ENCODE measurements around the gene THBS1.

The THBS1 gene

DNA sequence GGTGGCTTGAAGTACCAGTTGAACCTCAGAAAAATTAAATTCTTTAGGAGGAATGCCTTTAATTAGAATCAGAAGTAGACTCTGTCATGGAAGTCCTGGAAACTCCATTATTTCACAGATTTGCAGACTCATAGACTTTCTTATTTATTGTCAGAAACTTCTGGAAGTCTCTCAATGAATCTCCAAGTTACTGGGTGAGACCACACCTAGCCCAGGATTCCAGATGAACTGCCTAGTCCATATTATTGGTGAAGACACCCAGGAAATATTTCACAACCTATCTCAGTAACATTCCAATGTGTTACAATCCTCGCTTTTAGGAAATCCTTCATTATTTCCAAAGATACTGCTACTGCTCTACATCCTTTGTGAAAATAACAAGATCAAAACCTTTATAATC lies 6.5 kb upstream of the THBS1 start:
- DNase-seq (ENCODE audit: low spot score) = no peak

DNA sequence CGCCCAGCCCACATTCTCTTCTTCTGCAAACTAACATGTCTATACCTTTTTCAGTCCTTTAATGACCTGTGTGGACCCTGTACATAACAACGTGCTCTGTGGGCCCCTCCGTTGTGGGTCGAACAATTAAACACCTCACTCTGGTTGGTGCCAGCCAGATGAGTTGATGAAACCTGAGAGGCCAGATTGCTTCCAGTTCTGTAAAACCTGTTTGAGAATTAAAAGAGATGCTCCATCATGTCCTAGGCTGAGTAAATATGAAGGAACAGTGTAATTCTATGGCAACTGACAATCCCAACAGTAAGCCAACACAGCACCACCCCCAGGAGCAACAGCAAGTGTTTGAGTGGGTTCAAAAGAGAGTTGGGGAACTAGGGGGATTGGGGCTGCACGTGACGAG lies 5.7 kb upstream of the THBS1 start:
- DNase-seq (ENCODE audit: low spot score) = no peak

DNA sequence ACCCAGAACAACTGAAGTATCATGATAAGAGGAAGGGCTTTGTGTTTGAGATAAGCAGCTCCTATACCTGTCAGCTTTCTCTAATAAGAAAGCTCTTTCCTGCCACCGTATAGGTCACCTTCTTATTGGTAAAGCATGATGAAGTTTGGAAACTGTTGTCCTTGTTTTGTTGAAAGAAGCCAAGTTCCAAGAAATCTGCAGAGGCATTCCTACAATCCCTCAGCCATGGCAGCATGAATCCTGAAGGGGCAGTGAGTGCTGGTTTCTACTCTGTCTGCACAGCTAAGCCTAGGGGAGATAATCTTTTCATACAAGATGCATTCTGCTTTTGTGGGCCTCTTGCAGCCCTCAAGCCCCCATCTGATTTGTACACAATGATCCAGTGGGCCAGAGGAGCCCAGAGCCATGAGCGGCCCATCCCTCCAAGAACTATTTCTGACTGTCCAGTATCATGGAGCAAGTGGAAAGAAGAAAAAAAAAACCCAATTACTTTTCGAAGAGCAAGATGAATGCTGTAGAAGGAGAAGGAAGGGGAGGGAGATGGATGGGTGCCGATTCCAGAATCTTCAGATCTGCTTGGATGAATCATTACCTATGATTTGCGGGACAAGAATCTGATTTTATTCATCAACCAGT lies 1.9 kb upstream of the THBS1 start:
- DNase-seq (ENCODE audit: low spot score) = peak; percentile 45

DNA sequence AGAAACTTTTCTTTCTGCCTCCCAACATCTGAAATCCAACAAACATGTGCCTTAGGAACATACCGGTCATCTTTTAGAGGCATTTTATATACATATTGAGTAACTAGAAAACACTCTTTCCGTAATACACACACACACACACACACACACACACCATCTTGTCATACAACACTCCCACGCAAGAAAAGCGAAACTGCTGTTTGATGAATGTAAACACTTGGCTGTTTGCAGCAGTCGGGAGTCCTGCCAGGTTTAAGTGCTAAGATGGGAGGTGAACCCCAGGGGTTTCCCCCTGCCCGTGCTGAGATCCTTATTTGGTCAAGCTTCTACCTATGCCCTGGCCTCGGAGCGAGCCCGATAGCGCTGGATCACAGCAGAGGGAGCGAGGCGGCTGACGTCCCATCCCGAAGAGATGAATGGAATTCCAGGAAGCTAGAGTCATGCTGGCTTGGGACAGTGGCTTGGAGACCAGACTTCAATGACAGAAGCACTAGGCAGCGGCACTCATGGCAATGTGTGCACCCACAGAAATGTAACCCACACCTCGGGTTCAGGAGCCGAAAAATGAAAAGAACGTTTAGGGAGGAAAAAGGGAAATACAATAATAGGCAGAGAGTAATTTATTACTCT lies 1.3 kb upstream of the THBS1 start:
- DNase-seq (ENCODE audit: low spot score) = peak; percentile 81

DNA sequence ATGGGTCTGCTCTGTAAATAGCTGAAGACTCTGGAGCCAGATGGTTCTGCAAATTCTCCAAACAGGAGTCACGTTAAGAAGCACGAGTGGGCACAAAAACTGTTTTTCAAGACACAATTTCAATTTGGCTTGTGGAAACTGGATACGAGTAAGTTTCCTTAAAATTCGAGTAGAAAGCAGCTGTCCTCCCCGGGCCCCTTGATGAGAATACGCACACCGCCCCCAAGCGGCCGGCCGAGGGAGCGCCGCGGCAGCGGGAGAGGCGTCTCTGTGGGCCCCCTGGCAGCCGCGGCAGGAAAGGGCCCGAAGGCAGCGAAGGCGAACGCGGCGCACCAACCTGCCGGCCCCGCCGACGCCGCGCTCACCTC lies 778 bp upstream of the THBS1 start:
- peak; percentile 74 for DNase-seq (ENCODE audit: low spot score)

DNA sequence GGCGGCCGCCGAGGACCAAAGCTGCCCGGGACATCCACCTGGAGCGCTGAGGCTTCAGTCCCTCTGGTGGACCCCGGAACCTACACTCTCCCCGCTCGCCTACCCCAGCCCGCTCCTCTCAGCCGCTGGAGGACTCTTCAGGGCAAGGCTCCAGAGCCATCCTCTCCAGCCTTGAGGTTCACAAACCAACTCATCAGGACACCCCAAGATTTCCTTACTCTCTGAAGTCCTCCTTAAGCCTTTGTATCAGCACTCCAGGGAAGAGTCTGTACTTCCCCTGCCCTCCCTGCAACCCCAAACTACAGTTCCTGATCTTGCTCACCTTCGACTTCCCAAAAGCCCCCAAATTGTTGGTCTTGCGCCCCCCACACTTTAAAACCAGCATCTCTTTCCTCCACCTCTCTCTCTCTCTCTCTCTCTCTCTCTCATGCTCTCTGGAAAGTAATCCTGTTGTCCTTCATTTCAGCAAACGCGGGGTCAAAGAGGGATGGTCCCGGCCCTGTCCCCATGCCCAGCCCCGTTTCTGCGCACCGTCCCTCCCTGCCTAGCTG lies 438 bp downstream of the THBS1 start:
- no peak for DNase-seq (ENCODE audit: low spot score)

DNA sequence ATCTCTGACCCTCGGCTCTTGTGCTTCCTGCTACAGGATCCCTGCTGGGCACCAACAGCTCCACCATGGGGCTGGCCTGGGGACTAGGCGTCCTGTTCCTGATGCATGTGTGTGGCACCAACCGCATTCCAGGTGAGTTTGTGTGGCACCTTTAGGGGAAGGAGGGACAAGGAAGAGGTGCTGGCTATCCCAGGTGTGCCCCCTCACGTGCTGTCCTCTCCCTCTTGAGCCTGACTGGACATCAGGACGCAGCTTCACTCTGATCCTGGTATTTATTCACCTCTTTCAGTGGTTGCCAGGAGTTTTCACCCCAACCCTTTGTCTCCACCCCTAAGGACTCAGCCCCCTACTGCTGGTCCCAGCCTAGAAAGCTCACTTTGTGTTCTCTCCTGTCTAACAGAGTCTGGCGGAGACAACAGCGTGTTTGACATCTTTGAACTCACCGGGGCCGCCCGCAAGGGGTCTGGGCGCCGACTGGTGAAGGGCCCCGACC lies 960 bp downstream of the THBS1 start:
- no peak for DNase-seq (ENCODE audit: low spot score)

DNA sequence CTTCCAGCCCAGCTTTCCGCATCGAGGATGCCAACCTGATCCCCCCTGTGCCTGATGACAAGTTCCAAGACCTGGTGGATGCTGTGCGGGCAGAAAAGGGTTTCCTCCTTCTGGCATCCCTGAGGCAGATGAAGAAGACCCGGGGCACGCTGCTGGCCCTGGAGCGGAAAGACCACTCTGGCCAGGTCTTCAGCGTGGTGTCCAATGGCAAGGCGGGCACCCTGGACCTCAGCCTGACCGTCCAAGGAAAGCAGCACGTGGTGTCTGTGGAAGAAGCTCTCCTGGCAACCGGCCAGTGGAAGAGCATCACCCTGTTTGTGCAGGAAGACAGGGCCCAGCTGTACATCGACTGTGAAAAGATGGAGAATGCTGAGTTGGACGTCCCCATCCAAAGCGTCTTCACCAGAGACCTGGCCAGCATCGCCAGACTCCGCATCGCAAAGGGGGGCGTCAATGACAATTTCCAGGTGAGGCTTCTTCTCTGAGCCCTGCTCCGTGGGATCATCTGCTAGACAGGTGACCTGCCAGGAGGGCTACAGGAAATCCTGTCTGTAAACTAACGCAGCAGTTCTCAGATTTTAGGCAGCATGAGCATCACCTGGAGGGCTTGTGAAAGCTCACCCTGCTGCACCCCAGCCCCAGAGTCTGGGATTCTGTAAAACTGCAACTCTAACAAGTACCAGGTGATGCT lies 1.6 kb downstream of the THBS1 start:
- DNase-seq (ENCODE audit: low spot score) = no peak

DNA sequence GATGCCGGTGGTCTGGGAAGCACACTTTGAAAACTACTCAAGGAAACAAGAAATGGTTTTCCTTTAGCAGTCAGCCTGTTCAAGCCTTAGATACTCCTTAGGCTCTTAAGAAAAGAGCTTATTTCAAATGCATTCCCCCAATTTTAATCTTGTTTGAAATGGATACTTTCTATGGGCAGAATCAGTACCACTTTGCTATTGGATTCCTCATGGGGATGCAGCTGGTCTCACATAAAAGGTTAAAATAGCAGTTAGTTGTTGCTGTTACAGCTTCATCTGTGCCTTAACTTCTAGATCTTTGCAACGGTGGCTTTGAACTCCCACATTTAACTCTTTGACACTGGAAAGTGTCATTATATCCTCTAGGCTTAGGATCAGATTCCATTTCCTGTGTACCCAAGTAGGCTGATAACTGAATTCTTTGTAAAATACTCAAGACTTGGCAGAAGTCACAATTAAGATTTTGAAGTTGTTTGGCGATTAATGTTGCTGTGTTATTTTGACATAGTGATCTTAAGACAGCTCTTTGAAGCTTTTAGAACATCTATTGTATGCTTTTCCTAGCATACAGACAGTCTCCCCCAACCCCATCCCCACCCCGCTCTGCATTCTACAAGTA lies 2.2 kb downstream of the THBS1 start:
- DNase-seq (ENCODE audit: low spot score) = no peak

DNA sequence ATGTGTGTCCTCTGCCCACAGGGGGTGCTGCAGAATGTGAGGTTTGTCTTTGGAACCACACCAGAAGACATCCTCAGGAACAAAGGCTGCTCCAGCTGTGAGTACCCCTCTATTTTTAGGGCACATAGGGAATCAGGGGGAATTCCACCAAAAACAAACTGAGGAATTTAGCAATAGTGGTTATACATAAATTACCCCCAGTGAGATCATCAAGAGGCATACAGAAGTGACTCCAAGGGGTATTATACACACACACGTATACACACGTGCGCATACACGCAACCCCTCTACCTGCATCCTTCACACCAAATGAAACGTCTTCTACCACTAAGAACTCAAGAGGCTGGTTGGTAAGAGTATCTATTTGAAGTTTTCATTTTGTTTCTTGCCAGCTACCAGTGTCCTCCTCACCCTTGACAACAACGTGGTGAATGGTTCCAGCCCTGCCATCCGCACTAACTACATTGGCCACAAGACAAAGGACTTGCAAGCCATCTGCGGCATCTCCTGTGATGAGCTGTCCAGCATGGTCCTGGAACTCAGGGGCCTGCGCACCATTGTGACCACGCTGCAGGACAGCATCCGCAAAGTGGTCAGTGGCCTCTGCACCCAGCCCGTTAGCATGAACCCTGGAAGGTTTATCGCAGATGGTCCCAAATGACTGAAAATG lies 2.9 kb downstream of the THBS1 start:
- DNase-seq (ENCODE audit: low spot score) = no peak

DNA sequence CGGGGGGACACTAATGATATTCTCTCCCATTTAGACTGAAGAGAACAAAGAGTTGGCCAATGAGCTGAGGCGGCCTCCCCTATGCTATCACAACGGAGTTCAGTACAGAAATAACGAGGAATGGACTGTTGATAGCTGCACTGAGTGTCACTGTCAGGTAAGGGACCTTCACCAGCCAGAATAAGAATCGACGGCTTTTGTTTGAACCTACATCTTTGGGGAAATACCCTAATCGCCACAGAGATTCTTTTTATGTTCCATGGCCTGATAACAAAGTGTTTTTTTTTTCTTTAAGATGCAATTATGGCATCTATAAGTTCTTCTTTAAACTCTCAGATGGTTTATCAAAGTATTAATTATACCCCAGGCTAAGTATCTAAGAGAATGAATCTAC lies 3.4 kb downstream of the THBS1 start:
- DNase-seq (ENCODE audit: low spot score) = no peak

DNA sequence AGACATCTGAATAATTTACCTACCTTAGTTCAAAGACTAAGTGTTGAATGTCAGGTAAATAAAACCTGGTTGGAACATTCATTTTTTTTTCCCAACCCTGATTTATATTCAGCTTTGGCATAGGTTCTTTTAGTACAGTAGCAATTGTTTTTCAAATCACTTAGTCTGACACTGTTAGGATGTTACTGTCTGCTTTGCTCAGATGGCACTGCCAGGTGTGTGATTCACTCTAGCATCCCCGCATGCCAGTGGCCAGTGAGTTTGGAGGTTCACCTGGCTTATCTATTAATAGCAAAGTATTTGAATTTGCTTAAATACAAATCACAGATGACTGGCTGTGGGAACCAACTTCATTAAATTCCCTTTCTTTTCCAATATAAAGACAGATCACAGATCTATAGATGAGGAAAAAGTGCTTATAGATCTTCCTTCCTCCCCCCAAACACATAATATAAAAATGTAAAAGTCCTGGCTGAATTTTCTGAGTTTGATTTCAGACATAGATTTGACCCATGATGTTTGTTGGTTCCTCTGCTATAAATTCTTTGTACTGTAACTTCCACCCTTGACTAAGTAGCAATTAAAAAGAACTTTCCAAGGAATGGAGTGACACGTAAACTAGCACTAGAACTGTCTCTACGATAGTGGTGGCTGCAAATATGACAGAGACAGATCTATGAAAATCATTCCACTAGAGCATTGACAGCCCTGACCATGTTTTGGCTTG lies 3.9 kb downstream of the THBS1 start:
- DNase-seq (ENCODE audit: low spot score) = no peak

DNA sequence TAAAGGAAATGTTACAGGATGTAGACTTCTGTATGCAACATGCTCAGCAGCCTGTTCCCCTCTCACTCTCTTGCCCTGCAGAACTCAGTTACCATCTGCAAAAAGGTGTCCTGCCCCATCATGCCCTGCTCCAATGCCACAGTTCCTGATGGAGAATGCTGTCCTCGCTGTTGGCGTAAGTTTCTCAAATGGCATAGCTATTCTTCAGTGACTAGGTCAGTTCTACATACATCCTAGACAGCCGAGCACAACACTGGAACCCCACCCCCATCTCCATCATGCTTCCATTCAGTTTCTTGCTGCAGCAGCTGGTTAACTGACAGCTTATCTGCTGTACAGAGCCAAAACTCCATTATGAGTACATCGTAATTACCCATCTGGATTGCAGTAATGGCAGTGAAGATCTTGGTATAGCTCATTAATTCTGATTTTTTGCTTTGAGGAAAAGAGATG lies 4.5 kb downstream of the THBS1 start:
- no peak for DNase-seq (ENCODE audit: low spot score)

DNA sequence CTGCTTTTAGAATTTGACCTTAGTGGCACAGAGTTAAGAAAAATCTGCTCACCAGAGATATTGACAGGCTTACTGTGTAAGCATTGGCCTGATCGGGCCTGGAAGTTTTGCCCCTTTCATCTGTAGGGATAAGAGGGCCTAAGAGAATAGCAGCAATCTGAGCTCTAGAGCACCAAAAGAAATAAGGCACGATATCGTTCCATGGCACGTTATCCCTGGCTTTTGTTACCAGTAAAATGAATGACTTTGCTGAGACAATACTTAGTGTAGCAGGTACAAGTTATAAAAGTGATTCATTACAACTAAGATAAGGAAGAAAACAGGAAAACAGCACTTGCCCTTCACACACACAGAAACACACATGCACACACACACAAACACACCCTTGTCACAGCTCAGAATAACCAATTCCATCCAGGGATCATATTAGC lies 5.0 kb downstream of the THBS1 start:
- DNase-seq (ENCODE audit: low spot score) = no peak

DNA sequence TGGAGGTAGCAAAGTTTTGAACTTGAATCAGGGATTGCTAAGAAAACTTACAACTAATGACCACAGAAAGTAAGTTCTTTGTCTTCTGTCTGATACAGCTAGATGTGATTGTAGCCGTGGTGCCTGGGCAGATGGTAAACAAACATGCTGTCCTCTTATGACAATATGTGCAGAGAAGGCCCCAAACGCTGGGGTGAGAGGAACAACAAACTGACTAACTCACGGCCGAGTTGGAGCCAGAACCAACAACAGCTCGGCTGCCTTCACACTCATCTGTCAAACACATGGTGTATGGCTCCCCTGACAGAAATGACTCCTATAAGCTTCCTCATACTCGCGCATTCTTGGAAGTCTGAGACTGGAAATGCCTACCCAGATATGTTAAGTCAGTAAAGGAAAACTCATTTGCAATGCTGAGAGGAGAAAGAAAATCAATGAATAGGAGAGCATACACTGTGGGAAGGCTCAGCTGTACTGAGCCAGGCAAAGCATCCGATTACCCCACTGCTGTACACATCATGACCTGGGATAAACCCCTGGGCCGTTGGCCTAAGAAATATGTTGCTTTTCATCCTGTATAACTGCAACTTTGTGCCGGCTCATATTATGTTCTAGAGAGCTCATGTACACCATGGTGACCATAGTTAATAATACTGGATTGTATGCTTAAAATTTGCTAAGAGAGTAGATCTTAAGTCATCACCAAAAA lies 5.7 kb downstream of the THBS1 start:
- no peak for DNase-seq (ENCODE audit: low spot score)

DNA sequence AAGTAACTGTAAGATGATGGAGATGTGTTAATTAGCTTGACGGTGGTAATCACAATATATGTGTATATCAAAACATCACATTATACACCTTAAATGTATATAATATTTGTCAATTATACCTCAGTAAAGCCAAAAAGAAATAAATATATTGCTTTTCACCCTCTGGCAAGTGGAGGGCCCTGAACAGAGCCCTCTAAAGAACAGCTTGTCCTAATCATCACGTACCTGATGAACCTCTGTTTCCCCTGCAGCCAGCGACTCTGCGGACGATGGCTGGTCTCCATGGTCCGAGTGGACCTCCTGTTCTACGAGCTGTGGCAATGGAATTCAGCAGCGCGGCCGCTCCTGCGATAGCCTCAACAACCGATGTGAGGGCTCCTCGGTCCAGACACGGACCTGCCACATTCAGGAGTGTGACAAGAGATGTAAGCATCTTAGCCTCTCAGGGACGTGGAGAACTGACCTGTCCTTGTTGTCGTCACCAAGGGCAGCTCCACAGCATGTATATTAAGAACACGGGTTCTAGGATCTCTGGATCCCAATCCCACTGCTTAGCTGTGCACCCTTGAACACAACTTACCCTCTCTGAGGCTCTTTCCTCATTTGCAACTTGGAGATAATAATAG lies 6.3 kb downstream of the THBS1 start:
- DNase-seq (ENCODE audit: low spot score) = no peak

DNA sequence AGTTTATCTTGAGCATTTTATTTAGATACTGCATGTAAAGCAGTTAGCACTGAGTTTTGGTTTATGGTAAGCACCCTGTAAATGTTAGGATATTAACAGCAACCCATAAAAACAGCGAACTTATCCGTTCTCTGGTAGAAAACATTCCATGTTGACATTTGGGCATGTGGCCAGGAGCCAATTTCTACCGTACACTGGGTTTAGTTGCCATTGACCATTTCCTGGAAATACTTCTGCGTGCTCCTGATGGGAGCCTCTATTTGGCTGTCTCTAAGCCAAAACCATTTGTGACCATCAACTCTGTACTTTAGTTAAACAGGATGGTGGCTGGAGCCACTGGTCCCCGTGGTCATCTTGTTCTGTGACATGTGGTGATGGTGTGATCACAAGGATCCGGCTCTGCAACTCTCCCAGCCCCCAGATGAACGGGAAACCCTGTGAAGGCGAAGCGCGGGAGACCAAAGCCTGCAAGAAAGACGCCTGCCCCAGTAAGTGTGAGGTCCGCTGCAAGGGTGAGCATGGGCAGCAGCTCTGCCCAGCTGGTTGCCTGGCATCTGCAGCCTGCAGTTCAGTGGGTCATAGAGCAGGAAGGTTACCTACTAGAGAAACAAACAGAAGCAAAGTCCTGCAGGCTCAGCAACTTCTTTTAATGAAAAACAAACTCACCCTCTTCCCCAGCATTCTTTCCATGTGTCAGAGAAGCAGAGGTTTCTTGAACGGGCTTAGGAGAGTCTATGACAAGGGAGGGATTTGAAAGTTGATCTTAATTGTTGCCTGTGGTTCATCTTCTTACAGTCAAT lies 7.1 kb downstream of the THBS1 start:
- DNase-seq (ENCODE audit: low spot score) = no peak

DNA sequence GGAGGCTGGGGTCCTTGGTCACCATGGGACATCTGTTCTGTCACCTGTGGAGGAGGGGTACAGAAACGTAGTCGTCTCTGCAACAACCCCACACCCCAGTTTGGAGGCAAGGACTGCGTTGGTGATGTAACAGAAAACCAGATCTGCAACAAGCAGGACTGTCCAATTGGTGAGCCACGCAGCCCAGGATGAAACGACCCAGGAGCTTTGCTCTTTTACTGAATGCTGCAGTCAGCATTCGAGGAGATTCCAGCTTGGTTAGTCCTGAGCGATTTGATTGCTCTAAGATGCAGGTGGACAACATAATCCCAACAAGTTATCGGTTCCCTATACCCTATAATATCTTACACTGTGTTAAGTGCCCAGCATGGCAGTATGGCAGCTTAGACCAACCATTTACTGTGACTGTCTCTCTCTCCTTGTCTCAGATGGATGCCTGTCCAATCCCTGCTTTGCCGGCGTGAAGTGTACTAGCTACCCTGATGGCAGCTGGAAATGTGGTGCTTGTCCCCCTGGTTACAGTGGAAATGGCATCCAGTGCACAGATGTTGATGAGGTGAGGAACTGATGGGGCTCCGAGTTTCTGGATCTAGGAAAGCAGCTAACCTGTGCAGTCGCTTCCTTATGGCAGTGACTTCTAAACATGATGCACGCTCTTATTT lies 7.8 kb downstream of the THBS1 start:
- DNase-seq (ENCODE audit: low spot score) = no peak

All from AG08395 (cell line).